HepG2 (cell line): ENCODE data around the gene CMTM8. TPM values are rescaled to one million over a fixed set of nuclear protein-coding genes. Genes with fewer than 3 reads are reported as not detected.

Experiments
- ATF7-NPFF ChIP-seq: sonication (generic); formaldehyde crosslinking; IDR thresholded peaks from 2 replicates; pipeline ENCODE4 v1.8.1; 2023; ENCODE audit warnings: mild to moderate bottlenecking, low read depth, missing genetic modification reagents, moderate library complexity
- HNRNPK ChIP-seq: fragments of 200-400 bp; formaldehyde crosslinking; IDR thresholded peaks from 2 replicates; pipeline ENCODE4 v1.6.1; 2018; ENCODE audit warnings: low read length, low read depth, moderate library complexity, mild to moderate bottlenecking; ENCODE audit not compliant: poor library complexity, severe bottlenecking
- HOMEZ ChIP-seq: IDR thresholded peaks from 2 replicates; pipeline ENCODE4 v1.6.1; 2016; ENCODE audit warnings: low read depth
- KAT2B ChIP-seq: fragments of 150-350 bp; IDR thresholded peaks from 2 replicates; pipeline ENCODE4 v1.6.1; 2014; ENCODE audit warnings: low read depth, low read length, borderline replicate concordance
- KDM2A ChIP-seq: sonication (generic); formaldehyde crosslinking; IDR thresholded peaks from 2 replicates; pipeline ENCODE4 v1.4.0; 2020; ENCODE audit warnings: low read depth, missing genetic modification reagents, borderline replicate concordance
- RCOR2 ChIP-seq: IDR thresholded peaks from 2 replicates; pipeline ENCODE4 v1.6.1; 2016; ENCODE audit warnings: missing biosample characterization, missing genetic modification reagents
- RORA ChIP-seq: sonication (generic); formaldehyde crosslinking; IDR thresholded peaks from 2 replicates; pipeline ENCODE4 v1.5.0; 2020; ENCODE audit warnings: mild to moderate bottlenecking, missing genetic modification reagents, moderate library complexity
- SP140L ChIP-seq: sonication (generic); formaldehyde crosslinking; IDR thresholded peaks from 2 replicates; pipeline ENCODE4 v1.4.0; 2020; ENCODE audit warnings: missing genetic modification reagents, borderline replicate concordance
- SRF ChIP-seq: IDR thresholded peaks from 2 replicates; pipeline ENCODE4 v1.6.1; 2011; ENCODE audit warnings: mild to moderate bottlenecking, low read depth, low read length, moderate library complexity
- ZNF143 ChIP-seq: sonication (generic); formaldehyde crosslinking; IDR thresholded peaks from 2 replicates; pipeline ENCODE4 v1.4.0; 2020; ENCODE audit warnings: missing genetic modification reagents
- ZNF253 ChIP-seq: sonication (generic); formaldehyde crosslinking; IDR thresholded peaks from 2 replicates; pipeline ENCODE4 v1.8.0; 2022; ENCODE audit warnings: mild to moderate bottlenecking, missing genetic modification reagents, borderline replicate concordance
- ZNF331 ChIP-seq: sonication (generic); formaldehyde crosslinking; IDR thresholded peaks from 2 replicates; pipeline ENCODE4 v1.4.0; 2020; ENCODE audit warnings: missing genetic modification reagents
- ZNF468 ChIP-seq: sonication (generic); formaldehyde crosslinking; IDR thresholded peaks from 2 replicates; pipeline ENCODE4 v1.8.0; 2022; ENCODE audit warnings: mild to moderate bottlenecking, moderate library complexity, missing genetic modification reagents
- ZNF530 ChIP-seq: sonication (generic); formaldehyde crosslinking; IDR thresholded peaks from 2 replicates; pipeline ENCODE4 v1.5.0; 2020; ENCODE audit warnings: low read depth, mild to moderate bottlenecking, missing genetic modification reagents
- ZNF891 ChIP-seq: sonication (generic); formaldehyde crosslinking; IDR thresholded peaks from 2 replicates; pipeline ENCODE4 v1.5.0; 2020; ENCODE audit warnings: mild to moderate bottlenecking, missing genetic modification reagents
- ZSCAN12 ChIP-seq: sonication (generic); formaldehyde crosslinking; IDR thresholded peaks from 2 replicates; pipeline ENCODE4 v1.9.0; 2021; ENCODE audit warnings: mild to moderate bottlenecking, missing genetic modification reagents
- ZSCAN30 ChIP-seq: sonication (generic); formaldehyde crosslinking; IDR thresholded peaks from 2 replicates; pipeline ENCODE4 v1.5.0; 2020; ENCODE audit warnings: mild to moderate bottlenecking, missing genetic modification reagents
- ZSCAN9 ChIP-seq: IDR thresholded peaks from 2 replicates; pipeline ENCODE4 v1.6.1; 2016; ENCODE audit warnings: borderline replicate concordance
- polyA plus RNA-seq, 8 experiments: library from polyadenylated mRNA; depleted of rRNA in 3 of 8; stranded (reverse) in 7 of 8; unstranded in 1 of 8; fragments of >200 nt; fragmentation: Illumina TruSeq in 4 of 8; extraction: Trizol in 4 of 8; gene quantifications; 2 replicates each; pipeline versions ENCODE4 v1.2.1 to v1.2.3, GENCODE V29; 2011 to 2016; ENCODE audit warnings: low read depth in 4 of 8, missing spikeins in 1 of 8, mixed read lengths in 1 of 8; ENCODE audit not compliant: insufficient read depth in 1 of 8
- total RNA-seq, 5 experiments: library from RNA; depleted of rRNA; stranded (reverse); fragments of >200 nt; fragmentation: Illumina TruSeq; extraction: Trizol; gene quantifications; 2 replicates each; pipeline ENCODE4 v1.2.3, GENCODE V29; 2016; ENCODE audit warnings: low read depth in 1 of 5
- TF ChIP-seq, protein P1 (sequence below): sonication (generic); formaldehyde crosslinking; IDR thresholded peaks from 2 replicates; pipeline ENCODE4 v1.8.1; 2023; ENCODE audit warnings: mild to moderate bottlenecking, inconsistent platforms, moderate library complexity, missing genetic modification reagents, borderline replicate concordance
- TF ChIP-seq, protein P2 (sequence below): sonication (generic); formaldehyde crosslinking; IDR thresholded peaks from 2 replicates; pipeline ENCODE4 v1.4.0; 2020; ENCODE audit warnings: missing genetic modification reagents, borderline replicate concordance
- TF ChIP-seq, protein P3 (sequence below): sonication (generic); formaldehyde crosslinking; IDR thresholded peaks from 2 replicates; pipeline ENCODE4 v1.8.0; 2022; ENCODE audit warnings: missing genetic modification reagents, mild to moderate bottlenecking, moderate library complexity, borderline replicate concordance

Gene CMTM8
- total and polyA plus RNA-seq, 2 of the 13 experiments (the other 11 are each of a cell fraction or from before 2014, with no cell fraction given): 8.9 to 15.8 TPM

GRCh38 chr3:32401556-32402081 lies 163.1 kb downstream of the CMTM8 start (continued):
- no peak for TF ChIP-seq ZNF143 (CRISPR knock-in tag)
- no peak; the same call in 1 of the 2 replicates for TF ChIP-seq ZNF253 (CRISPR knock-in tag)
- peak; percentile 49; the same call in 1 of the 2 replicates for TF ChIP-seq ZSCAN9 (CRISPR knock-in tag)
- TF ChIP-seq SRF: no peak
- TF ChIP-seq ZNF331 (CRISPR knock-in tag): peak; percentile 62; the same call in 1 of the 2 replicates
- TF ChIP-seq ZNF891 (CRISPR knock-in tag): peak; percentile 63; the same call in 1 of the 2 replicates
- peak; percentile 38 for TF ChIP-seq HNRNPK
- TF ChIP-seq ZSCAN30 (CRISPR knock-in tag): no peak
- TF ChIP-seq RCOR2 (CRISPR knock-in tag): no peak
- TF ChIP-seq KDM2A: peak; percentile 79; the same call in 1 of the 2 replicates
- no peak for TF ChIP-seq RORA (CRISPR knock-in tag)
- TF ChIP-seq, protein P1, sequence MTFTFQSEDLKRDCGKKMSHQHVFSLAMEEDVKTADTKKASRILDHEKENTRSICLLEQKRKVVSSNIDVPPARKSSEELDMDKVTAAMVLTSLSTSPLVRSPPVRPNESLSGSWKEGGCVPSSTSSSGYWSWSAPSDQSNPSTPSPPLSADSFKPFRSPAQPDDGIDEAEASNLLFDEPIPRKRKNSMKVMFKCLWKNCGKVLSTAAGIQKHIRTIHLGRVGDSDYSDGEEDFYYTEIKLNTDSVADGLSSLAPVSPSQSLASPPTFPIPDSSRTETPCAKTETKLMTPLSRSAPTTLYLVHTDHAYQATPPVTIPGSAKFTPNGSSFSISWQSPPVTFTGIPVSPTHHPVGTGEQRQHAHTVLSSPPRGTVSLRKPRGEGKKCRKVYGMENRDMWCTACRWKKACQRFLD (CRISPR knock-in tag): peak; percentile 43; the same call in 1 of the 2 replicates
- TF ChIP-seq ZSCAN12 (CRISPR knock-in tag): no peak
- TF ChIP-seq, protein P2, sequence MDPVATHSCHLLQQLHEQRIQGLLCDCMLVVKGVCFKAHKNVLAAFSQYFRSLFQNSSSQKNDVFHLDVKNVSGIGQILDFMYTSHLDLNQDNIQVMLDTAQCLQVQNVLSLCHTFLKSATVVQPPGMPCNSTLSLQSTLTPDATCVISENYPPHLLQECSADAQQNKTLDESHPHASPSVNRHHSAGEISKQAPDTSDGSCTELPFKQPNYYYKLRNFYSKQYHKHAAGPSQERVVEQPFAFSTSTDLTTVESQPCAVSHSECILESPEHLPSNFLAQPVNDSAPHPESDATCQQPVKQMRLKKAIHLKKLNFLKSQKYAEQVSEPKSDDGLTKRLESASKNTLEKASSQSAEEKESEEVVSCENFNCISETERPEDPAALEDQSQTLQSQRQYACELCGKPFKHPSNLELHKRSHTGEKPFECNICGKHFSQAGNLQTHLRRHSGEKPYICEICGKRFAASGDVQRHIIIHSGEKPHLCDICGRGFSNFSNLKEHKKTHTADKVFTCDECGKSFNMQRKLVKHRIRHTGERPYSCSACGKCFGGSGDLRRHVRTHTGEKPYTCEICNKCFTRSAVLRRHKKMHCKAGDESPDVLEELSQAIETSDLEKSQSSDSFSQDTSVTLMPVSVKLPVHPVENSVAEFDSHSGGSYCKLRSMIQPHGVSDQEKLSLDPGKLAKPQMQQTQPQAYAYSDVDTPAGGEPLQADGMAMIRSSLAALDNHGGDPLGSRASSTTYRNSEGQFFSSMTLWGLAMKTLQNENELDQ (CRISPR knock-in tag): no peak
- no peak for TF ChIP-seq ZNF468
- no peak for TF ChIP-seq ZNF530
- no peak for TF ChIP-seq KAT2B
- TF ChIP-seq, protein P3, sequence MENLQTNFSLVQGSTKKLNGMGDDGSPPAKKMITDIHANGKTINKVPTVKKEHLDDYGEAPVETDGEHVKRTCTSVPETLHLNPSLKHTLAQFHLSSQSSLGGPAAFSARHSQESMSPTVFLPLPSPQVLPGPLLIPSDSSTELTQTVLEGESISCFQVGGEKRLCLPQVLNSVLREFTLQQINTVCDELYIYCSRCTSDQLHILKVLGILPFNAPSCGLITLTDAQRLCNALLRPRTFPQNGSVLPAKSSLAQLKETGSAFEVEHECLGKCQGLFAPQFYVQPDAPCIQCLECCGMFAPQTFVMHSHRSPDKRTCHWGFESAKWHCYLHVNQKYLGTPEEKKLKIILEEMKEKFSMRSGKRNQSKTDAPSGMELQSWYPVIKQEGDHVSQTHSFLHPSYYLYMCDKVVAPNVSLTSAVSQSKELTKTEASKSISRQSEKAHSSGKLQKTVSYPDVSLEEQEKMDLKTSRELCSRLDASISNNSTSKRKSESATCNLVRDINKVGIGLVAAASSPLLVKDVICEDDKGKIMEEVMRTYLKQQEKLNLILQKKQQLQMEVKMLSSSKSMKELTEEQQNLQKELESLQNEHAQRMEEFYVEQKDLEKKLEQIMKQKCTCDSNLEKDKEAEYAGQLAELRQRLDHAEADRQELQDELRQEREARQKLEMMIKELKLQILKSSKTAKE: no peak
- TF ChIP-seq SP140L (CRISPR knock-in tag): no peak; the same call in 1 of the 2 replicates
- no peak for TF ChIP-seq HOMEZ (CRISPR knock-in tag)
- TF ChIP-seq ATF7-NPFF: no peak
